Activated T-cell treated with anti-CD3 and anti-CD28 coated beads, Interleukin-2, amount 50 U/mL, for 24 hours (primary cell): Measurements from ENCODE around the gene STYXL2.

Source experiments
- DNase-seq: peaks from one replicate; pipeline ENCODE4 v3.0.0-alpha.2; 2020
- H3K27ac Mint-ChIP-seq: 2 replicates; pipeline ENCODE4 v1.8.0; 2020; ENCODE audit warnings: mild to moderate bottlenecking, mixed read lengths
- H3K27me3 Mint-ChIP-seq: 2 replicates; pipeline ENCODE4 v1.8.0; 2020; ENCODE audit warnings: mixed read lengths
- H3K36me3 Mint-ChIP-seq: 2 replicates; pipeline ENCODE4 v1.8.0; 2020; ENCODE audit warnings: low read depth, mixed read lengths
- H3K4me1 Mint-ChIP-seq: 2 replicates; pipeline ENCODE4 v1.8.0; 2020; ENCODE audit warnings: low read depth, mixed read lengths
- H3K4me3 Mint-ChIP-seq: 2 replicates; pipeline ENCODE4 v1.8.0; 2020; ENCODE audit warnings: mild to moderate bottlenecking, moderate library complexity, mixed read lengths
- H3K9me3 Mint-ChIP-seq: 2 replicates; pipeline ENCODE4 v1.8.0; 2020; ENCODE audit warnings: mixed read lengths

Gene STYXL2

GRCh38 chr1:167088746-167089417, 5.0 kb upstream of the STYXL2 start:
- no peak for DNase-seq
- Mint-ChIP-seq H3K4me1 (peaks cover 36% of the 10 kb centered on the region), H3K36me3 (no peaks in the 10 kb centered on the region), H3K4me3 (no peak overlapping the region), H3K27ac (no peak overlapping the region), H3K27me3 (no peaks in the 10 kb centered on the region), H3K9me3 (no peaks in the 10 kb centered on the region)

- Mint-ChIP-seq H3K27ac (peak overlapping the region; percentile 92), H3K27me3 (no peaks in the 10 kb centered on the region), H3K4me3 (peak overlapping the region; percentile 39), H3K36me3 (no peaks in the 10 kb centered on the region), H3K9me3 (no peaks in the 10 kb centered on the region), H3K4me1 (peaks cover 37% of the 10 kb centered on the region)
- DNase-seq = no peak
Measured at GRCh38 chr1:167089939-167090313, 3.9 kb upstream of the STYXL2 start.

GRCh38 chr1:167090314-167090942, 3.4 kb upstream of the STYXL2 start, which contains the start of gene GPA33:
GPA33 (minus strand) TSS chr1:167090377; CDS start chr1:167090287, 90 bp downstream.
- Mint-ChIP-seq H3K9me3 (no peaks in the 10 kb centered on the region), H3K4me3 (peak within 1 kb of the TSS; percentile 39), H3K4me1 (peaks cover 42% of the 10 kb centered on the region), H3K27ac (peak within 1 kb of the TSS; percentile 92), H3K36me3 (no peaks in the 10 kb centered on the region), H3K27me3 (no peaks in the 10 kb centered on the region)
- DNase-seq = peak; percentile 37

- H3K4me3 Mint-ChIP-seq = no peak overlapping the region
- no peaks in the 10 kb centered on the region for H3K9me3 Mint-ChIP-seq
- H3K36me3 Mint-ChIP-seq = no peaks in the 10 kb centered on the region
- no peak overlapping the region for H3K27ac Mint-ChIP-seq
- DNase-seq = no peak
- no peaks in the 10 kb centered on the region for H3K27me3 Mint-ChIP-seq
- peaks cover 41% of the 10 kb centered on the region for H3K4me1 Mint-ChIP-seq
Measured at GRCh38 chr1:167092653-167093052, 1.2 kb upstream of the STYXL2 start.

GRCh38 chr1:167094690-167095089, 815 bp downstream of the STYXL2 start:
- Mint-ChIP-seq H3K36me3 (no peaks in the 10 kb centered on the region), H3K4me3 (no peak overlapping the region), H3K27me3 (no peaks in the 10 kb centered on the region), H3K9me3 (no peaks in the 10 kb centered on the region), H3K4me1 (peaks cover 22% of the 10 kb centered on the region), H3K27ac (no peak overlapping the region)
- no peak for DNase-seq

- Mint-ChIP-seq H3K27me3 (no peaks in the 10 kb centered on the region), H3K27ac (no peak overlapping the region), H3K4me1 (peaks cover 16% of the 10 kb centered on the region), H3K36me3 (no peaks in the 10 kb centered on the region), H3K9me3 (no peaks in the 10 kb centered on the region), H3K4me3 (no peak overlapping the region)
- DNase-seq = no peak
Measured at GRCh38 chr1:167095368-167095767, 1.5 kb downstream of the STYXL2 start.

GRCh38 chr1:167099851-167100250, 6.0 kb downstream of the STYXL2 start:
- no peaks in the 10 kb centered on the region for H3K9me3 Mint-ChIP-seq
- H3K4me3 Mint-ChIP-seq = no peak overlapping the region
- no peak overlapping the region for H3K27ac Mint-ChIP-seq

GRCh38 chr1:167100730-167101129, 6.9 kb downstream of the STYXL2 start:
- H3K27me3 Mint-ChIP-seq = no peaks in the 10 kb centered on the region
- peaks cover 32% of the 10 kb centered on the region for H3K4me1 Mint-ChIP-seq
- no peak overlapping the region for H3K27ac Mint-ChIP-seq
- H3K36me3 Mint-ChIP-seq = no peaks in the 10 kb centered on the region
- no peak for DNase-seq
- no peak overlapping the region for H3K4me3 Mint-ChIP-seq
- no peaks in the 10 kb centered on the region for H3K9me3 Mint-ChIP-seq

More at GRCh38 chr1:167099851-167100250, 6.0 kb downstream of the STYXL2 start:
- no peaks in the 10 kb centered on the region for H3K27me3 Mint-ChIP-seq
- no peak for DNase-seq
- H3K4me1 Mint-ChIP-seq = peaks cover 32% of the 10 kb centered on the region
- H3K36me3 Mint-ChIP-seq = no peaks in the 10 kb centered on the region

- no peaks in the 10 kb centered on the region for H3K9me3 Mint-ChIP-seq
- no peaks in the 10 kb centered on the region for H3K36me3 Mint-ChIP-seq
- no peaks in the 10 kb centered on the region for H3K27me3 Mint-ChIP-seq
- H3K27ac Mint-ChIP-seq = no peak overlapping the region
- H3K4me3 Mint-ChIP-seq = no peak overlapping the region
- peaks cover 32% of the 10 kb centered on the region for H3K4me1 Mint-ChIP-seq
- no peak for DNase-seq
Measured at GRCh38 chr1:167101754-167102153, 7.9 kb downstream of the STYXL2 start.

GRCh38 chr1:167102906-167103573, 9.2 kb downstream of the STYXL2 start:
- Mint-ChIP-seq H3K4me1 (peaks cover 32% of the 10 kb centered on the region), H3K27me3 (no peaks in the 10 kb centered on the region), H3K4me3 (no peak overlapping the region), H3K27ac (no peak overlapping the region), H3K9me3 (no peaks in the 10 kb centered on the region), H3K36me3 (no peaks in the 10 kb centered on the region)
- DNase-seq = no peak

GRCh38 chr1:167104256-167104633, 10.4 kb downstream of the STYXL2 start:
- Mint-ChIP-seq H3K36me3 (no peaks in the 10 kb centered on the region), H3K4me3 (no peak overlapping the region), H3K4me1 (peaks cover 44% of the 10 kb centered on the region), H3K9me3 (no peaks in the 10 kb centered on the region), H3K27me3 (no peaks in the 10 kb centered on the region), H3K27ac (peak overlapping the region; percentile 63)
- DNase-seq = no peak

GRCh38 chr1:167105271-167106118, 11.6 kb downstream of the STYXL2 start:
- Mint-ChIP-seq H3K9me3 (peaks cover 6% of the 10 kb centered on the region), H3K27ac (no peak overlapping the region), H3K27me3 (no peaks in the 10 kb centered on the region), H3K36me3 (peaks cover 2% of the 10 kb centered on the region), H3K4me1 (peaks cover 57% of the 10 kb centered on the region), H3K4me3 (no peak overlapping the region)
- DNase-seq = no peak

GRCh38 chr1:167106119-167106461, 12.2 kb downstream of the STYXL2 start:
- H3K27me3 Mint-ChIP-seq = no peaks in the 10 kb centered on the region
- no peak overlapping the region for H3K27ac Mint-ChIP-seq
- no peak overlapping the region for H3K4me3 Mint-ChIP-seq
- DNase-seq = no peak
- peaks cover 63% of the 10 kb centered on the region for H3K4me1 Mint-ChIP-seq
- H3K9me3 Mint-ChIP-seq = peaks cover 10% of the 10 kb centered on the region
- peaks cover 2% of the 10 kb centered on the region for H3K36me3 Mint-ChIP-seq

- DNase-seq = no peak
- Mint-ChIP-seq H3K9me3 (peaks cover 10% of the 10 kb centered on the region), H3K4me3 (no peak overlapping the region), H3K4me1 (peaks cover 64% of the 10 kb centered on the region), H3K27me3 (no peaks in the 10 kb centered on the region), H3K27ac (no peak overlapping the region), H3K36me3 (peaks cover 2% of the 10 kb centered on the region)
Measured at GRCh38 chr1:167107456-167107855, 13.6 kb downstream of the STYXL2 start.
